Ishikawa (cell line): ENCODE measurements around the gene TADA2B.

ENCODE experiments used
- CEBPB ChIP-seq: IDR thresholded peaks from 2 replicates; pipeline ENCODE4 v1.6.1; 2012
- CREB1 ChIP-seq: IDR thresholded peaks from 2 replicates; pipeline ENCODE4 v1.6.1; 2012; ENCODE audit warnings: low read depth
- EGR1 ChIP-seq: IDR thresholded peaks from 2 replicates; pipeline ENCODE4 v1.6.1; 2012
- EP300 ChIP-seq: IDR thresholded peaks from 2 replicates; pipeline ENCODE4 v1.6.1; 2012; ENCODE audit warnings: borderline replicate concordance
- FOXM1 ChIP-seq: IDR thresholded peaks from 2 replicates; pipeline ENCODE4 v1.6.1; 2012; ENCODE audit warnings: low read depth, borderline replicate concordance
- NFIC ChIP-seq: IDR thresholded peaks from 2 replicates; pipeline ENCODE4 v1.6.1; 2012
- RAD21 ChIP-seq: IDR thresholded peaks from 2 replicates; pipeline ENCODE4 v1.6.1; 2012; ENCODE audit warnings: low read depth
- TAF1 ChIP-seq: IDR thresholded peaks from 2 replicates; pipeline ENCODE4 v1.6.1; 2012; ENCODE audit warnings: low read depth, mild to moderate bottlenecking
- TCF12 ChIP-seq: IDR thresholded peaks from 2 replicates; pipeline ENCODE4 v1.6.1; 2012; ENCODE audit warnings: low read depth
- TEAD4 ChIP-seq: IDR thresholded peaks from 2 replicates; pipeline ENCODE4 v1.6.1; 2012
- USF1 ChIP-seq: IDR thresholded peaks from 2 replicates; pipeline ENCODE4 v1.6.1; 2012
- YY1 ChIP-seq: IDR thresholded peaks from 2 replicates; pipeline ENCODE4 v1.6.1; 2012; ENCODE audit warnings: low read depth
- ZBTB7A ChIP-seq: IDR thresholded peaks from 2 replicates; pipeline ENCODE4 v1.6.1; 2012; ENCODE audit warnings: low read depth
- TF ChIP-seq, protein P1 (sequence below): IDR thresholded peaks from 2 replicates; pipeline ENCODE4 v1.6.1; 2012; ENCODE audit warnings: low read depth, mild to moderate bottlenecking
- TF ChIP-seq, protein P2 (sequence below): IDR thresholded peaks from 2 replicates; pipeline ENCODE4 v1.6.1; 2012

The TADA2B gene

DNA sequence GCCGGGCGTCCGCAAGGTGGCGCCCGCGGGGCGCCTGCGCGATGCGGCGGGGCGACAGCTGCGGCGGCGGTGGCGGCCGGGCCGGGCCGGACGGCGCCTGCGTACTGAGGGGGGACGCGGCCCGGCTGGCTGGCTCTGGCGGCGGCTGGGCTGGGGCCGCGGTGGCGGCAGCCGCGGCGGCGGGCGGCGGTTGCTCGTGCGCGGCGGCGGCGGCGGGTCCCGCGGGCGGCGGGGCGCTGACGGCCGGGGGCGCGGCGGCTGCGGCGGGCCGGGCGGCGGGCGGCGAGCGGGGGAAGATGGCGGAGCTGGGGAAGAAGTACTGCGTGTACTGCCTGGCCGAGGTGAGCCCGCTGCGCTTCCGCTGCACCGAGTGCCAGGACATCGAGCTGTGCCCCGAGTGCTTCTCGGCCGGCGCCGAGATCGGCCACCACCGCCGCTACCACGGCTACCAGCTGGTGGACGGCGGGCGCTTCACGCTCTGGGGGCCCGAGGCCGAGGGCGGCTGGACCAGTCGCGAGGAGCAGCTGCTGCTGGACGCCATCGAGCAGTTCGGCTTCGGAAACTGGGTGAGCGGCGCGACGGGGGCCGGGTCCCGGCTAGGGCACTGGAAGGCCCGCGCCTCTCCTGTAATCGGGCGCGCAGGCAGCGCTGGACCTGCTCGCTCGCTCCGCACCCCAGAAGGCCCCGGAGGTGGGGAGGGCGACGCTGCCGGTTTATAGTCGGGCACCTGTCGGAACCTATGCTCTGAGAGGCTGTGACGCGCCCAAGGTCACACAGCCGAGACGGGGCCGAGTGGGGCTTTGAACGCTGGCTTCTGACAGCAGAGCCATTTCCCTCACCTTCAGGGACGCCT, at the start of gene TADA2B:
Gene TADA2B (plus strand): TSS at position 89 of the 853 bp plus-strand sequence. CDS start 208 bp downstream, at position 297.
- TF ChIP-seq CEBPB: no peak
- TF ChIP-seq FOXM1: no peak
- peak; percentile 84 for TF ChIP-seq YY1
- TF ChIP-seq, protein P1, sequence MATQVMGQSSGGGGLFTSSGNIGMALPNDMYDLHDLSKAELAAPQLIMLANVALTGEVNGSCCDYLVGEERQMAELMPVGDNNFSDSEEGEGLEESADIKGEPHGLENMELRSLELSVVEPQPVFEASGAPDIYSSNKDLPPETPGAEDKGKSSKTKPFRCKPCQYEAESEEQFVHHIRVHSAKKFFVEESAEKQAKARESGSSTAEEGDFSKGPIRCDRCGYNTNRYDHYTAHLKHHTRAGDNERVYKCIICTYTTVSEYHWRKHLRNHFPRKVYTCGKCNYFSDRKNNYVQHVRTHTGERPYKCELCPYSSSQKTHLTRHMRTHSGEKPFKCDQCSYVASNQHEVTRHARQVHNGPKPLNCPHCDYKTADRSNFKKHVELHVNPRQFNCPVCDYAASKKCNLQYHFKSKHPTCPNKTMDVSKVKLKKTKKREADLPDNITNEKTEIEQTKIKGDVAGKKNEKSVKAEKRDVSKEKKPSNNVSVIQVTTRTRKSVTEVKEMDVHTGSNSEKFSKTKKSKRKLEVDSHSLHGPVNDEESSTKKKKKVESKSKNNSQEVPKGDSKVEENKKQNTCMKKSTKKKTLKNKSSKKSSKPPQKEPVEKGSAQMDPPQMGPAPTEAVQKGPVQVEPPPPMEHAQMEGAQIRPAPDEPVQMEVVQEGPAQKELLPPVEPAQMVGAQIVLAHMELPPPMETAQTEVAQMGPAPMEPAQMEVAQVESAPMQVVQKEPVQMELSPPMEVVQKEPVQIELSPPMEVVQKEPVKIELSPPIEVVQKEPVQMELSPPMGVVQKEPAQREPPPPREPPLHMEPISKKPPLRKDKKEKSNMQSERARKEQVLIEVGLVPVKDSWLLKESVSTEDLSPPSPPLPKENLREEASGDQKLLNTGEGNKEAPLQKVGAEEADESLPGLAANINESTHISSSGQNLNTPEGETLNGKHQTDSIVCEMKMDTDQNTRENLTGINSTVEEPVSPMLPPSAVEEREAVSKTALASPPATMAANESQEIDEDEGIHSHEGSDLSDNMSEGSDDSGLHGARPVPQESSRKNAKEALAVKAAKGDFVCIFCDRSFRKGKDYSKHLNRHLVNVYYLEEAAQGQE: 0 out of 2 replicates have a peak, but pooled peaks have one; percentile 11

- TF ChIP-seq, protein P2, sequence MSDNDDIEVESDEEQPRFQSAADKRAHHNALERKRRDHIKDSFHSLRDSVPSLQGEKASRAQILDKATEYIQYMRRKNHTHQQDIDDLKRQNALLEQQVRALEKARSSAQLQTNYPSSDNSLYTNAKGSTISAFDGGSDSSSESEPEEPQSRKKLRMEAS: no peak
- no peak for TF ChIP-seq EGR1
- TF ChIP-seq TEAD4: no peak
- no peak for TF ChIP-seq USF1
Measured at GRCh38 chr4:6996481-6996880, 46.7 kb upstream of the TADA2B start.

GRCh38 chr4:6999172-7000086, 43.7 kb upstream of the TADA2B start:
- TF ChIP-seq TCF12 (no peak), TEAD4 (peak; percentile 21; the same call in 1 of the 2 replicates), NFIC (no peak), YY1 (no peak), TAF1 (no peak), CEBPB (peak; percentile 48; the same call in 1 of the 2 replicates), EGR1 (no peak), ZBTB7A (no peak), RAD21 (no peak), USF1 (no peak), EP300 (no peak), CREB1 (no peak), FOXM1 (no peak)
- TF ChIP-seq, protein P2: peak; percentile 17; the same call in 1 of the 2 replicates
- TF ChIP-seq, protein P1: no peak

- no peak for TF ChIP-seq RAD21
- no peak for TF ChIP-seq USF1
- no peak for TF ChIP-seq ZBTB7A
- TF ChIP-seq FOXM1: no peak
- TF ChIP-seq CREB1: no peak
- TF ChIP-seq EGR1: no peak
- no peak for TF ChIP-seq EP300
- TF ChIP-seq TEAD4: no peak
- no peak for TF ChIP-seq TCF12
- no peak for TF ChIP-seq CEBPB
- no peak for TF ChIP-seq YY1
- TF ChIP-seq, protein P2: no peak
- TF ChIP-seq, protein P1: no peak
- TF ChIP-seq NFIC: no peak
- no peak for TF ChIP-seq TAF1
Measured at GRCh38 chr4:7000421-7001176, 42.6 kb upstream of the TADA2B start.
